A549 (cell line): ENCODE data around the gene PRKG1.

Source experiments
- CTCF ChIP-seq: fragments of >200 bp; sonication (Bioruptor Twin); formaldehyde crosslinking; IDR thresholded peaks from 3 replicates; pipeline ENCODE4 v1.5.1; 2016
- EHF ChIP-seq: fragments of 250-450 bp; sonication (Bioruptor Pico); IDR thresholded peaks from 2 replicates; pipeline ENCODE4 v1.5.0; 2020; ENCODE audit warnings: mild to moderate bottlenecking
- ELK1 ChIP-seq: fragments of 150-350 bp; IDR thresholded peaks from 2 replicates; pipeline ENCODE4 v1.6.1; 2014; ENCODE audit warnings: low read depth, mild to moderate bottlenecking, low read length
- JUNB ChIP-seq: fragments of >200 bp; sonication (Bioruptor Twin); formaldehyde crosslinking; IDR thresholded peaks from 2 replicates; pipeline ENCODE4 v1.6.1; 2016
- MAFK ChIP-seq: fragments of 450-650 bp; IDR thresholded peaks from 2 replicates; pipeline ENCODE4 v1.6.1; 2014; ENCODE audit not compliant: partially characterized antibody
- PHF8 ChIP-seq: fragments of 200-600 bp; sonication (generic); IDR thresholded peaks from 2 replicates; pipeline ENCODE4 v1.6.1; 2016; ENCODE audit warnings: low read depth, mild to moderate bottlenecking, antibody characterized with exemption, moderate library complexity, borderline replicate concordance
- USF2 ChIP-seq: fragments of 450-650 bp; IDR thresholded peaks from 2 replicates; pipeline ENCODE4 v1.6.1; 2014; ENCODE audit warnings: antibody characterized with exemption

GRCh38 chr10:51085204-51085603 is 10.9 kb downstream of the PRKG1 start:
- no peak for TF ChIP-seq CTCF
- no peak for TF ChIP-seq USF2
- TF ChIP-seq PHF8 = no peak
- no peak for TF ChIP-seq ELK1
- no peak for TF ChIP-seq EHF
- no peak for TF ChIP-seq JUNB
- no peak for TF ChIP-seq MAFK
